ENCODE data around the gene FSTL3. TPM values are rescaled to one million over a fixed set of nuclear protein-coding genes. Genes with fewer than 3 reads are reported as not detected.

The FSTL3 gene
- total RNA-seq, 1 donor from 2014 or later = 2.4 TPM

- Histone ChIP-seq H3K9ac (no peak overlapping the region), H3K4me1 (no peaks in the 10 kb centered on the region), H3K9me3 (ENCODE audit: low read depth) (no peaks in the 10 kb centered on the region), H2AFZ (replicated peaks) (no peak overlapping the region), H3K4me2 (no peak overlapping the region), H3K4me3 (no peak overlapping the region), H3K27me3 (peaks cover 36% of the 10 kb centered on the region), H3K79me2 (ENCODE audit: low read depth) (no peaks in the 10 kb centered on the region), H4K20me1 (ENCODE audit: low read depth) (peaks cover 21% of the 10 kb centered on the region), H3K27ac (no peak overlapping the region), H3K36me3 (no peaks in the 10 kb centered on the region), H3F3A (ENCODE audit: low read depth) (peaks cover 18% of the 10 kb centered on the region)
- H3K9me3 Mint-ChIP-seq = no peaks in the 10 kb centered on the region
- peaks cover 4% of the 10 kb centered on the region for H3K4me1 Mint-ChIP-seq
- no peak overlapping the region for H3K4me3 Mint-ChIP-seq
- peaks cover 11% of the 10 kb centered on the region for H3K27me3 Mint-ChIP-seq (ENCODE audit: insufficient read depth, low read depth)
- TF ChIP-seq CTCF (IDR thresholded peaks at IDR 0.05) = no peak
- no peak for TF ChIP-seq EZH2 (IDR thresholded peaks at IDR 0.05)
- no peak for TF ChIP-seq EZH2phosphoT487 (IDR thresholded peaks at IDR 0.05)
- H3K27ac Mint-ChIP-seq = no peak overlapping the region
- DNase-seq (ENCODE audit: low spot score) = no peak
- peaks cover 3% of the 10 kb centered on the region for H3K36me3 Mint-ChIP-seq
Observed at GRCh38 chr19:641702-642101, 34.5 kb upstream of the FSTL3 start.

- Histone ChIP-seq H3K27me3 (peaks cover 23% of the 10 kb centered on the region), H3K36me3 (no peaks in the 10 kb centered on the region), H3K79me2 (ENCODE audit: low read depth) (no peaks in the 10 kb centered on the region), H3F3A (ENCODE audit: low read depth) (peaks cover 11% of the 10 kb centered on the region), H3K27ac (no peak overlapping the region), H3K4me2 (no peak overlapping the region), H3K9ac (no peak overlapping the region), H4K20me1 (ENCODE audit: low read depth) (peaks cover 26% of the 10 kb centered on the region), H3K4me1 (no peaks in the 10 kb centered on the region), H3K4me3 (no peak overlapping the region), H3K9me3 (ENCODE audit: low read depth) (no peaks in the 10 kb centered on the region), H2AFZ (replicated peaks) (no peak overlapping the region)
- Mint-ChIP-seq H3K9me3 (no peaks in the 10 kb centered on the region), H3K27ac (no peak overlapping the region), H3K4me1 (peaks cover 4% of the 10 kb centered on the region), H3K4me3 (no peak overlapping the region), H3K27me3 (ENCODE audit: insufficient read depth, low read depth) (peaks cover 9% of the 10 kb centered on the region), H3K36me3 (peaks cover 3% of the 10 kb centered on the region)
- DNase-seq (ENCODE audit: low spot score) = no peak
- TF ChIP-seq EZH2phosphoT487 (IDR thresholded peaks at IDR 0.05) = no peak
- no peak for TF ChIP-seq EZH2 (IDR thresholded peaks at IDR 0.05)
- no peak for TF ChIP-seq CTCF (IDR thresholded peaks at IDR 0.05)
Observed at GRCh38 chr19:642767-643727, 33.1 kb upstream of the FSTL3 start.

GRCh38 chr19:643736-644135, 32.5 kb upstream of the FSTL3 start:
- H3K27me3 ChIP-seq = peaks cover 16% of the 10 kb centered on the region
- H3K4me1 ChIP-seq = no peaks in the 10 kb centered on the region
- H3K79me2 ChIP-seq (ENCODE audit: low read depth) = no peaks in the 10 kb centered on the region
- peaks cover 9% of the 10 kb centered on the region for H3K27me3 Mint-ChIP-seq (ENCODE audit: insufficient read depth, low read depth)
- no peak for DNase-seq (ENCODE audit: low spot score)
- no peaks in the 10 kb centered on the region for H3K36me3 ChIP-seq
- H3K4me1 Mint-ChIP-seq = peaks cover 4% of the 10 kb centered on the region
- H3K4me3 Mint-ChIP-seq = no peak overlapping the region
- no peak overlapping the region for H3K4me3 ChIP-seq
- H3K4me2 ChIP-seq = no peak overlapping the region
- H3F3A ChIP-seq (ENCODE audit: low read depth) = peaks cover 11% of the 10 kb centered on the region
- H2AFZ ChIP-seq (replicated peaks) = no peak overlapping the region
- no peak overlapping the region for H3K9ac ChIP-seq
- H3K9me3 Mint-ChIP-seq = no peaks in the 10 kb centered on the region
- no peak overlapping the region for H3K27ac ChIP-seq
- peaks cover 21% of the 10 kb centered on the region for H4K20me1 ChIP-seq (ENCODE audit: low read depth)
- H3K36me3 Mint-ChIP-seq = peaks cover 3% of the 10 kb centered on the region
- TF ChIP-seq EZH2 (IDR thresholded peaks at IDR 0.05) = no peak
- TF ChIP-seq CTCF (IDR thresholded peaks at IDR 0.05) = no peak
- TF ChIP-seq EZH2phosphoT487 (IDR thresholded peaks at IDR 0.05) = no peak
- H3K27ac Mint-ChIP-seq = no peak overlapping the region
- H3K9me3 ChIP-seq (ENCODE audit: low read depth) = no peaks in the 10 kb centered on the region
